Erythroblast (primary cell): ENCODE measurements around the gene MRPL53.

ENCODE experiments used
- DNase-seq, 2 experiments: peaks; one replicate each; lab custom pipeline; 2025; lab: John Stamatoyannopoulos, UW
- GATA1 ChIP-seq: IDR thresholded peaks from 2 replicates; pipeline ENCODE4 v1.6.1; 2011; ENCODE audit warnings: low read depth, mild to moderate bottlenecking, control low read depth, low read length, moderate library complexity
- POLR2A ChIP-seq: IDR thresholded peaks from 2 replicates; pipeline ENCODE4 v1.6.1; 2011; ENCODE audit warnings: mild to moderate bottlenecking, low read length

The MRPL53 gene

GRCh38 chr2:74440378-74441169 is 31.9 kb downstream of the MRPL53 start:
- peak; percentile 42 to 53 for DNase-seq
- TF ChIP-seq POLR2A = no peak

GRCh38 chr2:74439803-74440377 is 32.6 kb downstream of the MRPL53 start:
- no peak for DNase-seq
- TF ChIP-seq POLR2A = no peak
- TF ChIP-seq GATA1 = no peak

GRCh38 chr2:74439373-74439772 is 33.1 kb downstream of the MRPL53 start:
- no peak for DNase-seq
- TF ChIP-seq POLR2A = no peak
- TF ChIP-seq GATA1 = no peak

GRCh38 chr2:74438248-74438647 is 34.2 kb downstream of the MRPL53 start:
- TF ChIP-seq POLR2A (no peak), GATA1 (no peak)
- DNase-seq = no peak

- TF ChIP-seq GATA1 (no peak), POLR2A (no peak)
- DNase-seq = no peak
Measured at GRCh38 chr2:74436848-74437695, 35.4 kb downstream of the MRPL53 start.

GRCh38 chr2:74436111-74436805 is 36.2 kb downstream of the MRPL53 start:
- DNase-seq = no peak
- TF ChIP-seq GATA1 = no peak
- no peak for TF ChIP-seq POLR2A

GRCh38 chr2:74430502-74430901 is 42.0 kb downstream of the MRPL53 start:
- TF ChIP-seq GATA1 (no peak), POLR2A (no peak)
- no peak for DNase-seq

- no peak for DNase-seq
- TF ChIP-seq POLR2A = no peak
- no peak for TF ChIP-seq GATA1
Measured at GRCh38 chr2:74429487-74430451, 42.7 kb downstream of the MRPL53 start.

GRCh38 chr2:74428675-74429074 is 43.8 kb downstream of the MRPL53 start:
- TF ChIP-seq GATA1 (no peak), POLR2A (no peak)
- DNase-seq = no peak

- TF ChIP-seq GATA1 (no peak), POLR2A (no peak)
- no peak for DNase-seq
Measured at GRCh38 chr2:74427551-74427950, 44.9 kb downstream of the MRPL53 start.

- no peak for TF ChIP-seq GATA1
- TF ChIP-seq POLR2A = no peak
Measured at GRCh38 chr2:74426181-74426758, 46.2 kb downstream of the MRPL53 start.

GRCh38 chr2:74425523-74425922 is 47.0 kb downstream of the MRPL53 start:
- TF ChIP-seq POLR2A = no peak
- no peak for TF ChIP-seq GATA1
- no peak for DNase-seq

More at GRCh38 chr2:74426181-74426758, 46.2 kb downstream of the MRPL53 start:
- no peak for DNase-seq

- DNase-seq = no peak
Measured at GRCh38 chr2:74424995-74425406, 47.5 kb downstream of the MRPL53 start.

More at GRCh38 chr2:74424995-74425406, 47.5 kb downstream of the MRPL53 start:
- TF ChIP-seq POLR2A = no peak
- no peak for TF ChIP-seq GATA1
